ENCODE measurements around the gene TAS1R1.

Gene TAS1R1

GRCh38 chr1:6612641-6613360 lies 57.7 kb downstream of the TAS1R1 start:
- peak; percentile 57 for DNase-seq (ENCODE audit: low spot score)

GRCh38 chr1:6613361-6614018 lies 58.4 kb downstream of the TAS1R1 start, which contains the start of gene PHF13:
PHF13 (plus strand) TSS chr1:6613731; CDS start chr1:6614067, 336 bp downstream.
- peak; percentile 99 for DNase-seq (ENCODE audit: low spot score)

- peak; percentile 43 for DNase-seq (ENCODE audit: low spot score)
These were observed 59.2 kb downstream of the TAS1R1 start for GRCh38 chr1:6614019-6614928.

- no peak for DNase-seq (ENCODE audit: low spot score)
These were observed 60.0 kb downstream of the TAS1R1 start for GRCh38 chr1:6614929-6615785.

- DNase-seq (ENCODE audit: low spot score): no peak
These were observed 63.9 kb downstream of the TAS1R1 start for GRCh38 chr1:6619045-6619444.

- DNase-seq (ENCODE audit: low spot score): no peak
These were observed 66.6 kb downstream of the TAS1R1 start for GRCh38 chr1:6621429-6622391.

- no peak for DNase-seq (ENCODE audit: low spot score)
These were observed 67.5 kb downstream of the TAS1R1 start for GRCh38 chr1:6622396-6623152.

GRCh38 chr1:6623269-6623965 lies 68.3 kb downstream of the TAS1R1 start:
- no peak for DNase-seq (ENCODE audit: low spot score)

GRCh38 chr1:6624710-6625583 lies 69.8 kb downstream of the TAS1R1 start, which contains the start of gene THAP3:
THAP3 (plus strand) TSS chr1:6624868; CDS start chr1:6625219, 351 bp downstream.
- peak; percentile 93 for DNase-seq (ENCODE audit: low spot score)

GRCh38 chr1:6625584-6626149 lies 70.6 kb downstream of the TAS1R1 start:
- peak; percentile 75 for DNase-seq (ENCODE audit: low spot score)

GRCh38 chr1:6627031-6627430 lies 71.9 kb downstream of the TAS1R1 start:
- no peak for DNase-seq (ENCODE audit: low spot score)

- DNase-seq (ENCODE audit: low spot score): no peak
These were observed 72.9 kb downstream of the TAS1R1 start for GRCh38 chr1:6627841-6628545.

GRCh38 chr1:6628971-6629479 lies 73.9 kb downstream of the TAS1R1 start:
- no peak for DNase-seq (ENCODE audit: low spot score)
